HuH-7 (cell line): Measurements from ENCODE around the gene TSGA10.
A peak's percentile ranks its signal among the peaks of the same experiment; 100 is the strongest.
"Not testable (repeated sequence)": the region's sequence is repeated elsewhere in the genome, so short reads cannot be mapped to it uniquely, and the experiment has no call there.

Experiments
- DNase-seq: peaks from one replicate; pipeline ENCODE4 v3.0.0; 2011; ENCODE audit warnings: low spot score

The TSGA10 gene

GRCh38 chr2:99072551-99072950, 82.2 kb downstream of the TSGA10 start:
- DNase-seq = no peak

GRCh38 chr2:99067871-99068625, 86.7 kb downstream of the TSGA10 start:
- DNase-seq = no peak

- peak; percentile 58 for DNase-seq
Observed at GRCh38 chr2:99066075-99066958, 88.4 kb downstream of the TSGA10 start.

GRCh38 chr2:99049187-99049586, 105.6 kb downstream of the TSGA10 start:
- DNase-seq = not testable (repeated sequence)

GRCh38 chr2:99040736-99041300, 113.9 kb downstream of the TSGA10 start:
- not testable (repeated sequence) for DNase-seq

GRCh38 chr2:99035920-99036319, 118.8 kb downstream of the TSGA10 start:
- DNase-seq = no peak

- no peak for DNase-seq
Observed at GRCh38 chr2:99032786-99033185, 122.0 kb downstream of the TSGA10 start.

- DNase-seq = no peak
Observed at GRCh38 chr2:99032001-99032400, 122.7 kb downstream of the TSGA10 start.

- DNase-seq = no peak
Observed at GRCh38 chr2:99031481-99031880, 123.3 kb downstream of the TSGA10 start.

GRCh38 chr2:99028558-99028957, 126.2 kb downstream of the TSGA10 start:
- no peak for DNase-seq

- no peak for DNase-seq
Observed at GRCh38 chr2:99027856-99028255, 126.9 kb downstream of the TSGA10 start.

- no peak for DNase-seq
Observed at GRCh38 chr2:99000708-99001107, 154.0 kb downstream of the TSGA10 start.

GRCh38 chr2:98988695-98989094, 166.0 kb downstream of the TSGA10 start:
- not testable (repeated sequence) for DNase-seq

- no peak for DNase-seq
Observed at GRCh38 chr2:98985905-98986666, 168.7 kb downstream of the TSGA10 start.

- DNase-seq = no peak
Observed at GRCh38 chr2:98975611-98976010, 179.1 kb downstream of the TSGA10 start.

- DNase-seq = no peak
Observed at GRCh38 chr2:98972582-98973167, 182.1 kb downstream of the TSGA10 start.

GRCh38 chr2:98959810-98960507, 194.8 kb downstream of the TSGA10 start:
- DNase-seq = no peak

GRCh38 chr2:98952966-98953365, 201.8 kb downstream of the TSGA10 start:
- no peak for DNase-seq

- DNase-seq = no peak
Observed at GRCh38 chr2:98948956-98949739, 205.6 kb downstream of the TSGA10 start.

GRCh38 chr2:98947554-98947953, 207.2 kb downstream of the TSGA10 start:
- no peak for DNase-seq
